Adrenal gland (tissue), 12 donors: ENCODE results near the gene TENT4B. TPM values are rescaled to one million over a fixed set of nuclear protein-coding genes. Genes with fewer than 3 reads are reported as not detected.
A peak's percentile ranks its signal among the peaks of the same experiment; 100 is the strongest.
"Not testable (repeated sequence)": the region's sequence is repeated elsewhere in the genome, so short reads cannot be mapped to it uniquely, and the experiment has no call there.

Experiments
- DNase-seq, 7 donors: peaks; one replicate each; pipeline ENCODE4 v3.0.0-alpha.2; 2019 to 2020
- H3K27ac ChIP-seq, 5 donors: fragments of 200-600 bp; sonication (generic) in 4 of 5; 1 replicate in 3 of 5; 2 replicates in 2 of 5; pipeline versions ENCODE4 v1.5.1 to v1.8.0; 2016 to 2020; ENCODE audit warnings: mild to moderate bottlenecking in 1 of 5
- H3K27me3 ChIP-seq: fragments of 200-600 bp; 2 replicates; pipeline ENCODE4 v1.8.0; 2021
- H3K36me3 ChIP-seq, 2 donors: fragments of 200-600 bp; replicated peaks in 1 of 2; 1 replicate in 1 of 2; 2 replicates in 1 of 2; pipeline versions ENCODE4 v1.5.1 to v1.8.0; 2018 to 2022
- H3K4me1 ChIP-seq, 2 donors: fragments of 200-600 bp; replicated peaks in 1 of 2; 1 replicate in 1 of 2; 2 replicates in 1 of 2; pipeline versions ENCODE4 v1.5.1 to v1.8.0; 2018 to 2021
- H3K4me3 ChIP-seq, 4 donors: fragments of 200-600 bp; sonication (generic) in 3 of 4; one replicate each; pipeline ENCODE4 v1.5.1; 2016 to 2018
- H3K9me3 ChIP-seq, 3 donors: fragments of 200-600 bp; sonication (generic) in 1 of 3; replicated peaks in 1 of 3; 1 replicate in 2 of 3; 2 replicates in 1 of 3; pipeline versions ENCODE4 v1.5.1 to v1.8.0; 2016 to 2021
- POLR2A ChIP-seq, 2 donors: fragments of 450-650 bp; IDR thresholded peaks; one replicate each; pipeline ENCODE4 v1.6.1; 2017; ENCODE audit warnings: antibody characterized with exemption in 2 of 2, mild to moderate bottlenecking in 2 of 2, moderate library complexity in 1 of 2
- WGBS, 4 donors: extraction: QIAGEN DNeasy Blood & Tissue Kit in 2 of 4; methylation state at CpG; one replicate each; pipeline versions ENCODE4 v1.1.5 to v1.1.7; 2013 to 2017; 5-methylcytosine and 5-hydroxymethylcytosine counted together
- intact Hi-C, 2 donors: fragments of 100-400 bp; cut with DNase I; formaldehyde crosslinking; loops; one replicate each; pipeline versions ENCODE4 v1.14.1 to v1.15.0; 2022 to 2023
- polyA plus RNA-seq, 3 donors: library from polyadenylated mRNA; stranded (reverse); fragments of 200-250 nt in 2 of 3; fragments of 350-450 nt in 1 of 3; fragmentation: Illumina TruSeq in 1 of 3; extraction: RNeasy Lipid Tissue Mini Kit (QIAGEN cat#74804) in 1 of 3; gene quantifications; one replicate each; pipeline ENCODE4 v1.2.3, GENCODE V29; 2013 to 2014
- total RNA-seq, 9 donors: library from RNA; depleted of rRNA in 4 of 9; stranded (reverse); fragments of >200 nt in 4 of 9; fragments of 120-200 nt in 1 of 9; fragmentation: NEBNext Ultra II Directional in 1 of 9; extraction: Animal tissue kit (Norgen Biotek cat#: 25700) in 1 of 9; gene quantifications; one replicate each; pipeline versions ENCODE4 v1.1.0 to v1.2.4, GENCODE V29; 2013 to 2023
- TF ChIP-seq, protein P1 (sequence below), 6 experiments: fragments of 450-650 bp in 4 of 6; fragments of 200-600 bp in 2 of 6; sonication (generic) in 1 of 6; IDR thresholded peaks; 1 replicate in 5 of 6; 2 replicates in 1 of 6; pipeline versions ENCODE4 v1.5.1 to v1.8.0; 2016 to 2021; ENCODE audit warnings: antibody characterized with exemption in 6 of 6, mild to moderate bottlenecking in 2 of 6, moderate library complexity in 1 of 6
- donor health status: healthy with polysubstance abuse.
- donor health status: Bipolar disorder and iron deficiency.
- donor health status: DM: yes; HTN: yes; CAD: no.
- donor health status: DM: no; HTN: no; CAD: no.
- donor health status: DM: no; HTN: no; CAD: no.
- donor health status: DM: yes; HTN: yes; CAD: no.

Gene TENT4B
- total and polyA plus RNA-seq, 12 donors, result 4.2 to 27.8 (median 13.4) TPM

DNA sequence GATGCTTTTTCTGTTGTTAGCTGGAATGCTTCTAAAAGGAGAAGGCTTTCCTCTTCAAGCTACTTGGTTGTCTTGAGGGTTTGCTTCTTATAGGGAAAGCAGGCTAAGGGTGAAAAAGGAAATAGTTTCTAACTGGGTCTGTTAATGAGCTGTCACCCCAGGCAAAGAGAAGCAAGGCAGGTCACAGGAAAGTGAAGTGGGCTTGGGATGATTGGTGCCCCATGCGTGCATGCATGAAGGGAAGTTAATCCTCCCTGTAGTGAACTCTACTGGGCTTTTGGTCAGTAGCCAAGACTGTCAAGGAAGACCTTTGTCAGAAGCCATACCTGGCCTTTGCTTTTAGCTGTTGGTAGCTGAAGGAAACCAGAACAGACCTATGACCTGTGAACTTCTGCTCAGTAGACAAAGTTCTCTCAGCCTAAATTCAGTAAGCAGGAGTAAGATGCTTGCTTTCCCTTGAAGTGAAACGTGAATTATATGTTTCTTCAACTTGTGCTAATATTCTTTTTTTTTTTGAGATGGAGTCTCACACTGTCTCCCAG lies 16.5 kb downstream of the TENT4B start:
- H3K4me1 ChIP-seq, result peaks cover 4 to 57% of the 10 kb centered on the region in 2 donors
- H3K4me3 ChIP-seq, result no peak overlapping the region
- H3K9me3 ChIP-seq, result no peaks in the 10 kb centered on the region
- TF ChIP-seq, protein P1, sequence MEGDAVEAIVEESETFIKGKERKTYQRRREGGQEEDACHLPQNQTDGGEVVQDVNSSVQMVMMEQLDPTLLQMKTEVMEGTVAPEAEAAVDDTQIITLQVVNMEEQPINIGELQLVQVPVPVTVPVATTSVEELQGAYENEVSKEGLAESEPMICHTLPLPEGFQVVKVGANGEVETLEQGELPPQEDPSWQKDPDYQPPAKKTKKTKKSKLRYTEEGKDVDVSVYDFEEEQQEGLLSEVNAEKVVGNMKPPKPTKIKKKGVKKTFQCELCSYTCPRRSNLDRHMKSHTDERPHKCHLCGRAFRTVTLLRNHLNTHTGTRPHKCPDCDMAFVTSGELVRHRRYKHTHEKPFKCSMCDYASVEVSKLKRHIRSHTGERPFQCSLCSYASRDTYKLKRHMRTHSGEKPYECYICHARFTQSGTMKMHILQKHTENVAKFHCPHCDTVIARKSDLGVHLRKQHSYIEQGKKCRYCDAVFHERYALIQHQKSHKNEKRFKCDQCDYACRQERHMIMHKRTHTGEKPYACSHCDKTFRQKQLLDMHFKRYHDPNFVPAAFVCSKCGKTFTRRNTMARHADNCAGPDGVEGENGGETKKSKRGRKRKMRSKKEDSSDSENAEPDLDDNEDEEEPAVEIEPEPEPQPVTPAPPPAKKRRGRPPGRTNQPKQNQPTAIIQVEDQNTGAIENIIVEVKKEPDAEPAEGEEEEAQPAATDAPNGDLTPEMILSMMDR (IDR thresholded peaks at IDR 0.05), result no peak
- no peak for TF ChIP-seq POLR2A (IDR thresholded peaks at IDR 0.05)
- intact Hi-C loops, result no loop called here
- H3K36me3 ChIP-seq, result no peaks in the 10 kb centered on the region
- no peaks in the 10 kb centered on the region for H3K27me3 ChIP-seq
- 54 to 63% (median 57%) methylated on average over 2 of the region's 2 CpGs for WGBS, 4 donors
- peak in 1 of 7 donors; percentile 9 for DNase-seq
- no peak overlapping the region for H3K27ac ChIP-seq

DNA sequence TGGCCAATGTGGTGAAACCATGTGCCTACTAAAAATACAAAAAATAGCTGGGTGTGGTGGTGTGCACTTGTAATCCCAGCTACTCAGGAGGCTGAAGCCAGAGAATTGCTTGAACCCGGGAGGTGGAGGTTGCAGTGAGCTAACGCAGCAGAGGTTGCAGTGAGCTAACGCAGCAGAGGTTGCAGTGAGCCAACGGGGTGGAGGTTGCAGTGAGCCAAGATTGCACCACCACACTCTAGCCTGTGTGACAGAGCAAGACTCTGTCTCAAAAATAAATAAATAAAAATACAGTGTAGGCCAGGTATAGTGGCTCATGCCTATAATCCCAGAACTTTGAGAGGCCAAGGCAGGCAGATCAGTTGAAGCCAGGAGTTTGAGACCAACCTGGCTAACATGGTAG lies 18.7 kb downstream of the TENT4B start:
- WGBS, 4 donors, result 78 to 87% (median 83%) methylated on average over 4 of the region's 4 CpGs

DNA sequence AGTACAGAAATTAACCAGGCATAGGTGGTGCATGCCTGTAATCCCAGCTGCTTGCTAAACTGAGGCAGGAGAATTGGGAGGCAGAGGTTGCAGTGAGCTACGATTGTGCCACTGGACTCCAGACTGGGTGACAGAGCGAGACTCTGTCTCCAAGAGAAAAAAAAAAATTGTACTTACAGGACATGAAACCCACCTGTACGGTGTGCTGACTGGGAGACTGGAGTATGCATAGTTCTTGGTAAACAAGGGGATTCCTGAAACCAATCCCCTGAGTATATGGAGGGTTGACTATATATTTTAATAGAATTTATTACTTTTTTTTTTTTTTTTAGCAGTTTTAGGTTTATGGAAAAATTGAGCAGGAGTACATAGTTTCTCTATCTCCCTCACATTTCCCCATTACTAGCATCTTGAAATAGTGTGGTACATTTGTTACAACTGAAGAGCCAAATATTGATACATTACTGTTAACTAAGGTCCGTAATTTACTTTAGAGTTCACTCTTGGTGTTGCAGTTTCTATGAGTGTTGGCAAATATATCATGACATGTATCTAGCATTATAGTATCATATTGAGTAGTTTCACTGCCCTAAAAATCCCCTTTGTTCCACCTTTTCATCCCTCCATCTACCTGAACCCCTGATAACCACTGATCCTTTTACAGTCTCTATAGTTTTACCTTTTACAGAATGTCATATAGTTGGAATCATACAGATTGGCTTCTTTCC lies 19.3 kb downstream of the TENT4B start:
- TF ChIP-seq, protein P1 (IDR thresholded peaks at IDR 0.05), result no peak
- TF ChIP-seq POLR2A (IDR thresholded peaks at IDR 0.05), result no peak
- intact Hi-C loops, result no loop called here
- H3K4me1 ChIP-seq, result peaks cover 0 to 38% of the 10 kb centered on the region in 2 donors

More for the DNA sequence above, 18.7 kb downstream of the TENT4B start:
- H3K4me3 ChIP-seq, H3K9me3 ChIP-seq, H3K27me3 ChIP-seq, H3K27ac ChIP-seq, H3K36me3 ChIP-seq, intact Hi-C loops: not testable (repeated sequence)
- peaks cover 0 to 44% of the 10 kb centered on the region in 2 donors for H3K4me1 ChIP-seq
- peak in 2 of 7 donors; percentile 6 to 29 for DNase-seq

DNA sequence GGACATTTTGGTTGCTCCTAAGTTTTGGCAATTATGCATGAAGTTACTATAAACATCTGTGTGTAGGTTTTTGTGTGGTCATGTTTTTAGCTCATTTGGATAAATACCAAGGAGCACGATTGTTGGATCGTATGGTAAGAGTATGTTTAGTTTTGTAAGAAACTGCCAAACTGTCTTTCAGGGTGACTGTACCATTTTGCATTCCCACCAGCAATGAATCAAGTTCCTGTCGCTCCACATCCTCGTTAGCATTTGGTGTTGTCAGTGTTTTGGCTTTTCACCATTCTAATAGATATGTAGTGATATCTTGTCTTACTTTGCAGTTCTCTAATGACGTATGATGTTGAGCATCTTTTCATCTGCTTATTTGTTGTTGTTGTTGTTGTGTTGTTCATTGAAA lies 20.2 kb downstream of the TENT4B start:
- H3K4me1 ChIP-seq, result peaks cover 0 to 29% of the 10 kb centered on the region in 2 donors
- H3K27me3 ChIP-seq, result no peaks in the 10 kb centered on the region
- H3K9me3 ChIP-seq, result no peaks in the 10 kb centered on the region
- no peak for TF ChIP-seq POLR2A (IDR thresholded peaks at IDR 0.05)
- TF ChIP-seq, protein P1 (IDR thresholded peaks at IDR 0.05), result no peak
- no peak overlapping the region for H3K27ac ChIP-seq
- 72 to 85% (median 77%) methylated on average over 5 of the region's 5 CpGs for WGBS, 4 donors
- intact Hi-C loops, result no loop called here
- DNase-seq, result no peak
- H3K4me3 ChIP-seq, result no peak overlapping the region
- H3K36me3 ChIP-seq, result no peaks in the 10 kb centered on the region

More for the DNA sequence above, 19.3 kb downstream of the TENT4B start:
- H3K4me3 ChIP-seq, result no peak overlapping the region
- H3K36me3 ChIP-seq, result no peaks in the 10 kb centered on the region
- no peaks in the 10 kb centered on the region for H3K9me3 ChIP-seq
- DNase-seq, result peak in 1 of 7 donors; percentile 3
- no peaks in the 10 kb centered on the region for H3K27me3 ChIP-seq
- WGBS, 4 donors, result 71 to 74% (median 72%) methylated on average over 4 of the region's 4 CpGs
- no peak overlapping the region for H3K27ac ChIP-seq
